ENCODE data around the gene PGS1.

The PGS1 gene

GRCh38 chr17:78472035-78472905, 93.8 kb downstream of the PGS1 start:
- H3K4me3 ChIP-seq (ENCODE audit: insufficient read depth, low read depth, low read length, poor library complexity, severe bottlenecking): no peak overlapping the region
- H3K27me3 ChIP-seq (replicated peaks; ENCODE audit: control insufficient read depth, insufficient read depth, low read length, poor library complexity, severe bottlenecking): no peaks in the 10 kb centered on the region
- DNase-seq: no peak
- no peak overlapping the region for H3K27ac ChIP-seq (ENCODE audit: insufficient read depth, low read length, poor library complexity, severe bottlenecking)
- H3K9me3 ChIP-seq (ENCODE audit: control insufficient read depth, low read length): no peaks in the 10 kb centered on the region
- no peaks in the 10 kb centered on the region for H3K4me1 ChIP-seq (ENCODE audit: control insufficient read depth, insufficient read depth, low read length, poor library complexity, severe bottlenecking)
- H3K36me3 ChIP-seq (ENCODE audit: control insufficient read depth, insufficient read depth, low read length): no peaks in the 10 kb centered on the region

DNA sequence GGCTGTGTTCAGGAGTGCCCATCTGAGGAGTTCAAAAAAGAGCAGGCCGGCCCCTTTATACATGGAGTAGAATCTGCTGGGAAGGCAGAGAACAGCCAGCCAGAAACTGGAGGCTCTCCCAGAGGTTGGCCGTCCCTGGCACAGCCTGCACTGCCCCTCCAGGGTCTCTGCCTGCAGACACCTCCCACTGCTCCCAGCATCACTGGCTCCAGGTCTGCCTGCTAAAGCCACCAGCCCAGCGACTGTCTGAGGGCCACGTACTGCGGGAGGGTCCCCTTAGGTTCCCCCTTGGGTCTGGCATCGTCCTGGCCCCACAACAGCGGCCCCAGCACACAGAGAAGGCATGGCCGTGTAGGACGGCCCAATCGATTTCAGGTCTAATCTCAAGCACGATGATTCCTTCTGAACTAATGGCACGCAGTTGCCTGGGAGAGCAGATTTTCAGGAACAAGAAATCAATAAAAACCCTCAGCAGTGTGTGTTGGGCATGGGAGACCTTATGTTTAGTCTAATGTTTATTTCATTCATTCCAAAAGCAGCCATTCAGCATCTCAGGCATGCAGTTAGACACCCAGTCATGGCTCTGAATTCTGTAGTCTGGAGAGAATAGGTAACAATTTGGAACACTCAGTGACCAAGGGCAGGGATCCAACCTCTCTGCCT, 95.6 kb downstream of the PGS1 start:
- H3K4me3 ChIP-seq (ENCODE audit: insufficient read depth, low read depth, low read length, poor library complexity, severe bottlenecking): no peak overlapping the region
- no peaks in the 10 kb centered on the region for H3K27me3 ChIP-seq (replicated peaks; ENCODE audit: control insufficient read depth, insufficient read depth, low read length, poor library complexity, severe bottlenecking)
- H3K4me1 ChIP-seq (ENCODE audit: control insufficient read depth, insufficient read depth, low read length, poor library complexity, severe bottlenecking): no peaks in the 10 kb centered on the region
- no peaks in the 10 kb centered on the region for H3K9me3 ChIP-seq (ENCODE audit: control insufficient read depth, low read length)
- DNase-seq: no peak
- no peak overlapping the region for H3K27ac ChIP-seq (ENCODE audit: insufficient read depth, low read length, poor library complexity, severe bottlenecking)
- H3K36me3 ChIP-seq (ENCODE audit: control insufficient read depth, insufficient read depth, low read length): no peaks in the 10 kb centered on the region
